ENCODE results near the gene DBN1. TPM values are rescaled to one million over a fixed set of nuclear protein-coding genes. Genes with fewer than 3 reads are reported as not detected.

DBN1 gene
- polyA plus RNA-seq, 1 of the 3 experiments (the other 2 are of a cell fraction) = 244 TPM

DNA sequence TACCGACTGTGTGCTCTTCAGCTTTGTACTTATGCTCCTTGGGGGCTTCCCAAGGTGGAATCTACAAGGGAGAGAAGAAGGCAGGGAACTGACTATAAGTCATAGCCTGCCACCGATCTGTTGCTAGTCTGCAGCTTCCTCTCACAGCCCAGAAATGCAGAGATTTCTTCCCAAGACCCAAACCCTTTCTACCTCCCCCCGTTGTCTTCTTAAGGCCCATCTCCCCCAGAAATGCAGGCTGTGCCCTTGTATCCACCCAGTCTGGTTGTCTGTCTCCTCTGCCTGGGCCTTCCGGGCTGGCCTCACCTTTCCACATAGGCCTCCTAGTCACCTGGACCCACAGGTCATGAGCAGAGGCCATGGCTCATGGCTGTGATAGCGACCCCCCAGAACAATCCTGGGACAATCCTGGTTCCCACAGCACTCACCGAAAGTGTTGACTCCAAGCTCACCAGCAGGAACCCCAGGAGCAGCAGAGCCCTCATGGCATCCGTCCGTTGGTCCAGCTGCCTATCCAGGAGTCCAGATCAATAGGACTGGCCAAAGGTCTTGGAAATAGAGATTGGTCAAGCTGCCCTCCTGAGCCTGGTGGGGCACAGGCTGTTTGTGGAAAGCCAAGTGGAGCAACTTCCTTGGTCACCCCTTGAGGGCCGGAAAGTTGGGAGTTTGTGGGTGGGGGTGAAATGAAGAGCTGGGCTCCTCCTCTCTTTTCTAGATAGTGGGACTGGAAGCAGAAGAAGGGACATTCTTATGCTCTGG lies 64.2 kb downstream of the DBN1 start, which contains the start of gene F12:
Gene F12 (minus strand): TSS at position 522 of the 759 bp plus-strand sequence. CDS start 37 bp downstream, at position 485.
- ChIA-PET CTCF (interaction anchor here (0.9 to 9.7 kb wide), 6 partner anchors 12 to 92 kb away, joined by 3 to 375 read pairs (median 6); no protein-coding TSS in a partner anchor), POLR2A (interaction anchor here (0.9 kb wide), 1 partner anchor 38 kb away, joined by 3 read pairs; no protein-coding TSS in a partner anchor)
- TF ChIP-seq FOXJ3 (CRISPR knock-in tag; IDR thresholded peaks at IDR 0.05) (no peak), EZH2phosphoT487 (IDR thresholded peaks at IDR 0.05; ENCODE audit: borderline replicate concordance, low read depth) (no peak), ELF1 (IDR thresholded peaks at IDR 0.05) (no peak), GATA2 (CRISPR knock-in tag; IDR thresholded peaks at IDR 0.05) (no peak)
- TF ChIP-seq, protein P1, sequence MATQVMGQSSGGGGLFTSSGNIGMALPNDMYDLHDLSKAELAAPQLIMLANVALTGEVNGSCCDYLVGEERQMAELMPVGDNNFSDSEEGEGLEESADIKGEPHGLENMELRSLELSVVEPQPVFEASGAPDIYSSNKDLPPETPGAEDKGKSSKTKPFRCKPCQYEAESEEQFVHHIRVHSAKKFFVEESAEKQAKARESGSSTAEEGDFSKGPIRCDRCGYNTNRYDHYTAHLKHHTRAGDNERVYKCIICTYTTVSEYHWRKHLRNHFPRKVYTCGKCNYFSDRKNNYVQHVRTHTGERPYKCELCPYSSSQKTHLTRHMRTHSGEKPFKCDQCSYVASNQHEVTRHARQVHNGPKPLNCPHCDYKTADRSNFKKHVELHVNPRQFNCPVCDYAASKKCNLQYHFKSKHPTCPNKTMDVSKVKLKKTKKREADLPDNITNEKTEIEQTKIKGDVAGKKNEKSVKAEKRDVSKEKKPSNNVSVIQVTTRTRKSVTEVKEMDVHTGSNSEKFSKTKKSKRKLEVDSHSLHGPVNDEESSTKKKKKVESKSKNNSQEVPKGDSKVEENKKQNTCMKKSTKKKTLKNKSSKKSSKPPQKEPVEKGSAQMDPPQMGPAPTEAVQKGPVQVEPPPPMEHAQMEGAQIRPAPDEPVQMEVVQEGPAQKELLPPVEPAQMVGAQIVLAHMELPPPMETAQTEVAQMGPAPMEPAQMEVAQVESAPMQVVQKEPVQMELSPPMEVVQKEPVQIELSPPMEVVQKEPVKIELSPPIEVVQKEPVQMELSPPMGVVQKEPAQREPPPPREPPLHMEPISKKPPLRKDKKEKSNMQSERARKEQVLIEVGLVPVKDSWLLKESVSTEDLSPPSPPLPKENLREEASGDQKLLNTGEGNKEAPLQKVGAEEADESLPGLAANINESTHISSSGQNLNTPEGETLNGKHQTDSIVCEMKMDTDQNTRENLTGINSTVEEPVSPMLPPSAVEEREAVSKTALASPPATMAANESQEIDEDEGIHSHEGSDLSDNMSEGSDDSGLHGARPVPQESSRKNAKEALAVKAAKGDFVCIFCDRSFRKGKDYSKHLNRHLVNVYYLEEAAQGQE (IDR thresholded peaks at IDR 0.05; ENCODE audit: low read depth, low read length) = no peak

More for the DNA sequence above, 64.2 kb downstream of the DBN1 start, which contains the start of gene F12:
- Histone ChIP-seq H3K27ac (ENCODE audit: low read depth in 2 of 2, low read length in 1 of 2) (no peak within 1 kb of the TSS), H3K4me1 (ENCODE audit: control insufficient read depth in 1 of 2, insufficient read depth in 2 of 2, low read depth in 1 of 2, low read length in 1 of 2) (peaks cover 0 to 12% of the 10 kb centered on the region in 2 experiments; a peak in 1 of 4 replicates), H3K9me3 (no peaks in the 10 kb centered on the region), H3K79me2 (ENCODE audit: insufficient read depth) (no peaks in the 10 kb centered on the region), H3K27me3 (ENCODE audit: insufficient read depth) (no peaks in the 10 kb centered on the region), H3K36me3 (replicated peaks in 1 of 2; ENCODE audit: control insufficient read depth in 1 of 2, insufficient read depth in 2 of 2, low read length in 1 of 2) (no peaks in the 10 kb centered on the region), H3K4me3 (ENCODE audit: low read depth in 2 of 2, low read length in 1 of 2) (no peak within 1 kb of the TSS), H3F3A (replicated peaks; ENCODE audit: insufficient read depth) (peaks cover 7% of the 10 kb centered on the region), H3K4me2 (no peak within 1 kb of the TSS), H2AFZ (ENCODE audit: low read depth) (no peak within 1 kb of the TSS), H4K20me1 (ENCODE audit: insufficient read depth) (no peaks in the 10 kb centered on the region), H3K9ac (no peak within 1 kb of the TSS), H3K9me2 (no peaks in the 10 kb centered on the region)
- DNase-seq = no peak
- WGBS (ENCODE audit: low lambda C conversion rate) = 64% methylated on average over 6 of the region's 9 CpGs

Other genes starting within 250 kb of the DBN1 start
- gene RAB24, start 169.9 kb downstream of the DBN1 start, polyA plus RNA-seq (2012; rRNA removed) = 101 and 117 TPM in 2 replicates
- 344 TPM in 2 replicates for gene PRELID1, start 169.8 kb downstream of the DBN1 start, polyA plus RNA-seq (2012; rRNA removed)
- gene MXD3, start 161.7 kb downstream of the DBN1 start, polyA plus RNA-seq (2012; rRNA removed) = 22.6 and 23.1 TPM in 2 replicates
- gene LMAN2, start 122.0 kb downstream of the DBN1 start, polyA plus RNA-seq (2012; rRNA removed) = 380 and 500 TPM in 2 replicates
- 26.5 and 27.6 TPM in 2 replicates for gene RGS14, start 115.7 kb downstream of the DBN1 start, polyA plus RNA-seq (2012; rRNA removed)
- 0.03 TPM in 1 of 2 replicates, not detected in the other for gene SLC34A1, start 89.2 kb downstream of the DBN1 start, polyA plus RNA-seq (2012; rRNA removed)
- not detected in 2 replicates for gene PFN3, start 73.0 kb downstream of the DBN1 start, polyA plus RNA-seq (2012; rRNA removed)
- 3.8 and 4.3 TPM in 2 replicates for gene F12, start 64.1 kb downstream of the DBN1 start, polyA plus RNA-seq (2012; rRNA removed)
- gene GRK6, start 47.0 kb downstream of the DBN1 start, polyA plus RNA-seq (2012; rRNA removed) = 35.9 and 39.5 TPM in 2 replicates
- gene PRR7, start 26.8 kb downstream of the DBN1 start, polyA plus RNA-seq (2012; rRNA removed) = 12.5 and 17.1 TPM in 2 replicates
- gene PDLIM7, start 24.0 kb upstream of the DBN1 start, polyA plus RNA-seq (2012; rRNA removed) = 183 and 206 TPM in 2 replicates
- 1.9 and 2.2 TPM in 2 replicates for gene DOK3, start 36.2 kb upstream of the DBN1 start, polyA plus RNA-seq (2012; rRNA removed)
- 158 and 176 TPM in 2 replicates for gene DDX41, start 43.3 kb upstream of the DBN1 start, polyA plus RNA-seq (2012; rRNA removed)
- 44.4 and 48.1 TPM in 2 replicates for gene FAM193B, start 80.9 kb upstream of the DBN1 start, polyA plus RNA-seq (2012; rRNA removed)
- 264 and 320 TPM in 2 replicates for gene TMED9, start 118.6 kb upstream of the DBN1 start, polyA plus RNA-seq (2012; rRNA removed)
- gene B4GALT7, start 126.5 kb upstream of the DBN1 start, polyA plus RNA-seq (2012; rRNA removed) = 37.5 and 39.1 TPM in 2 replicates

Data from SK-N-SH (cell line).